Psoas muscle (tissue), 8 donors: ENCODE measurements around the gene RCC2. TPM values are rescaled to one million over a fixed set of nuclear protein-coding genes. Genes with fewer than 3 reads are reported as not detected.
"Not testable (repeated sequence)": the region's sequence is repeated elsewhere in the genome, so short reads cannot be mapped to it uniquely, and the experiment has no call there.

Experiments used
- ATAC-seq, 4 donors: fragments of 200-7000 bp; cut with Tn5 transposase; one replicate each; pipeline ENCODE4 v1.9.1; 2020; ENCODE audit warnings: moderate library complexity in 3 of 4, mild to moderate bottlenecking in 2 of 4
- DNase-seq, 2 donors: peaks; one replicate each; pipeline ENCODE4 v3.0.0-alpha.2; 2020
- H3K27ac ChIP-seq: fragments of 200-600 bp; one replicate; pipeline ENCODE4 v1.8.0; 2022
- H3K27me3 ChIP-seq, 3 donors: fragments of 200-600 bp in 1 of 3; one replicate each; pipeline versions ENCODE4 v1.6.1 to v1.8.0; 2013 to 2022; ENCODE audit warnings: low read length in 2 of 3, mild to moderate bottlenecking in 2 of 3, moderate library complexity in 1 of 3; ENCODE audit not compliant: insufficient read depth in 3 of 3
- H3K36me3 ChIP-seq, 2 donors: fragments of 200-600 bp in 1 of 2; one replicate each; pipeline versions ENCODE4 v1.6.1 to v1.8.0; 2013 to 2022; ENCODE audit warnings: low read depth in 1 of 2, mild to moderate bottlenecking in 1 of 2, moderate library complexity in 1 of 2; ENCODE audit not compliant: insufficient read depth in 1 of 2
- H3K4me1 ChIP-seq: fragments of 200-600 bp; one replicate; pipeline ENCODE4 v1.8.0; 2022
- H3K4me3 ChIP-seq: fragments of 200-600 bp; one replicate; pipeline ENCODE4 v1.8.0; 2022; ENCODE audit warnings: mild to moderate bottlenecking
- H3K9me3 ChIP-seq: fragments of 200-600 bp; one replicate; pipeline ENCODE4 v1.8.0; 2022
- CTCF ChIP-seq: fragments of 200-600 bp; IDR thresholded peaks from one replicate; pipeline ENCODE4 v1.8.0; 2022; ENCODE audit warnings: antibody characterized with exemption
- WGBS, 3 donors: extraction: QIAGEN DNeasy Blood & Tissue Kit; methylation state at CpG; one replicate each; pipeline versions ENCODE4 v1.1.6 to v1.1.7; 2013; 5-methylcytosine and 5-hydroxymethylcytosine counted together
- intact Hi-C, 2 donors: fragments of 100-400 bp; cut with DNase I; formaldehyde crosslinking; loops; one replicate each; pipeline versions ENCODE4 v1.11.0 to v1.14.2; 2022
- polyA plus RNA-seq, 3 donors: library from polyadenylated mRNA; stranded (reverse); fragments of 200-250 nt; gene quantifications; one replicate each; pipeline ENCODE4 v1.2.3, GENCODE V29; 2013
- total RNA-seq, 4 donors: library from RNA; stranded (reverse); fragmentation: NEBNext Ultra II Directional in 2 of 4; extraction: Animal tissue kit (Norgen Biotek cat#: 25700) in 2 of 4; gene quantifications; one replicate each; pipeline versions ENCODE4 v1.2.1 to v1.2.4, GENCODE V29; 2021 to 2023
- donor health status: healthy with polysubstance abuse.
- donor health status: DM: no; HTN: no; CAD: no; lungs with moderate emphysema.
- donor health status: Bipolar disorder and iron deficiency.
- donor health status: healthy.
- donor health status: DM: yes; HTN: yes; CAD: no.
- donor health status: DM: no; HTN: no; CAD: no.
- donor health status: DM: no; HTN: no; CAD: no.
- donor health status: DM: yes; HTN: yes; CAD: no.

Gene RCC2
- total and polyA plus RNA-seq, 7 donors = 6.8 to 18.7 (median 10.6) TPM

GRCh38 chr1:17458794-17459193 lies 19.3 kb upstream of the RCC2 start:
- H3K4me1 ChIP-seq = no peaks in the 10 kb centered on the region
- WGBS, 3 donors = 69 to 80% (median 71%) methylated on average over 1 of the region's 1 CpG
- TF ChIP-seq CTCF = no peak
- H3K27me3 ChIP-seq = peaks cover 0 to 15% (median 3%) of the 10 kb centered on the region in 3 donors
- H3K36me3 ChIP-seq = no peaks in the 10 kb centered on the region
- intact Hi-C loops = loop anchor here in 1 of 2 donors (2.0 kb wide), 1 partner anchor 76 kb away; no protein-coding TSS in a partner anchor
- no peak for DNase-seq
- ATAC-seq = no peak
- H3K27ac ChIP-seq = no peak overlapping the region
- H3K9me3 ChIP-seq = no peaks in the 10 kb centered on the region
- no peak overlapping the region for H3K4me3 ChIP-seq

DNA sequence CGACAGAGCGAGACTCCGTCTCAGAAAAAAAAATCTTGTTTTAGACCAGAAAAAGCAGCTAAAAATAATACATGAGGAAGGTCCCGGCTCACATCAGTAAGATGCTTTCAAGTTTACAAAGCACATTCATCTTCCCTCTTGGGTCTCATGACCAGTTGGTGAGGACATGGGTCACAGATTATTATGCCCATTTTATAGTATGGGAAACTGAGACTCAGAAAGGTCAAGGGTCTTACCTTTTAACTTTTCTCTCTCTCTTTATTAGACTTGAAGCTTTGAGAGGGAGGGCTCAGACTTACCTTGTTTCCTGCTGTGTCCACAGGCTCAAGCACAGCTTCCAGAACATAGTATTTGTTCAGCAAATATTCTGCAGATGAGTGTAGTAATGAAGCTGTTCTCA lies 13.2 kb upstream of the RCC2 start:
- no peak for TF ChIP-seq CTCF
- H3K36me3 ChIP-seq = no peaks in the 10 kb centered on the region
- H3K27ac ChIP-seq = no peak overlapping the region
- DNase-seq = no peak
- H3K27me3 ChIP-seq = peaks cover 0 to 7% (median 0%) of the 10 kb centered on the region in 3 donors
- no peaks in the 10 kb centered on the region for H3K9me3 ChIP-seq
- H3K4me3 ChIP-seq = no peak overlapping the region
- intact Hi-C loops = no loop called here
- no peaks in the 10 kb centered on the region for H3K4me1 ChIP-seq
- WGBS, 3 donors = 82 to 88% (median 83%) methylated on average over 4 of the region's 4 CpGs
- ATAC-seq = no peak

DNA sequence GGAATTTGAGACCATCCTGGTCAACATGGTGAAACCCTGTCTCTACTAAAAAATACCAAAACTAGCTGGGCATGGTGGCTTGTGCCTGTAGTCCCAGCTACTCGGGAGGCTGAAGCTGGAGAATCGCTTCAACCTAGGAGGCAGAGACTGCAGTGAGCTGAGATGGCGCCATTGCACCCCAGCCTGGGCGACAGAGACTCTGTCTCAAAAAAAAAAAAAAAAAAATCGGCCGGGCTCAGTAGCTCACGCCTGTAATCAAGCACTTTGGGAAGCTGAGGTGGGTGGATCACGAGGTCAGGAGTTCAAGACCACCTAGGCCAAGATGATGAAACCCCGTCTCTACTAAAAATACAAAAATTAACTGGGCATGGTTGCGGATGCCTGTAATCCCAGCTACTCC lies 12.7 kb upstream of the RCC2 start:
- H3K9me3 ChIP-seq, H3K36me3 ChIP-seq, intact Hi-C loops, H3K27me3 ChIP-seq, H3K4me3 ChIP-seq, ATAC-seq, H3K4me1 ChIP-seq, DNase-seq, H3K27ac ChIP-seq: not testable (repeated sequence)
- WGBS, 3 donors = 51 to 69% (median 56%) methylated on average over 6 to 10 of the region's 10 CpGs

DNA sequence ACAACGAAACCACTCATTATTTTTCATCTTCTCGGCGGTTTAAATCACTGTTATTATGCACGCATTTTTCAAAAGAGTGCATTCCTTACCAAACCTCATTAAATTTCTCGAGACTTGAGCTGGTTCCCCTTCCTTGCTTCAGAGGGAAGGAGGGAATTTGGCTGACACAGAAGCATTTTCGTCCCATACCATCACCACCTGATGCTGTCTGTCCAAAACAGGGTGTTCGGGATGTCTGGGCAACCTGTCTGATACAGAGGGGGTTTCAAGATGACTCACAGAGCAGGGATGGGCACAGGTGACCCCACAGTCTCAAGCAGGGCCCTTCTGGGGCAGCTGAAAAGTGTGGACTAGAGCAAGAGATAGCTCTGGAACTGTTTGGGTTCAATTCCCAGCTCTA lies 12.3 kb upstream of the RCC2 start:
- intact Hi-C loops = no loop called here
- 39 to 49% (median 47%) methylated on average over 7 of the region's 7 CpGs for WGBS, 3 donors
- no peak for DNase-seq

DNA sequence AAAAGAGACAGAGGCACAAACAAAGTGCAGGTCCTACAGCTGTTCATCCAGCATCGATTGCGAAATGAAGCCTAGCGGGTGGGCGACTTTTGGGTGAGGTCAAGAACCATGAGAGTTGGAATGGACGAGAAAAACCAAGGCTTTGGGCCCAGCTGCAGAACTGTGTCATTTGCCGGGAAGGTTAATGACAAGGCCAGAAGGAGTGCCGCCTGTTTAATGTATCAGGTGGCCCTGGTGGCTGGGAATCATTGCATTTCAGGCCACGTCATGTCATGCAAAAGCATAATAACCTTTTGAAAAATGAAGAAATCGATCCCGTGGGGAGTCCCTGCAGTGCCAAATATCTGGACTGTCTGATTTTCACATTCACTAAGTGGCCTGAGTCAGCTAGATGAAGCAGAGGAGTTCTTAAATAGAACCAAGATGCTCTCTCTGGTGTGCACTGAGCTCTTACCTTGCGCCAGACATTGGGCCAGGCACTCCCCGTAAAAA lies 8.1 kb upstream of the RCC2 start:
- intact Hi-C loops = no loop called here
- WGBS, 3 donors = 49 to 63% (median 52%) methylated on average over 12 of the region's 12 CpGs

More for the DNA sequence above, 12.3 kb upstream of the RCC2 start:
- no peak for ATAC-seq
- Histone ChIP-seq H3K9me3 (no peaks in the 10 kb centered on the region), H3K27me3 (peaks cover 0 to 7% (median 0%) of the 10 kb centered on the region in 3 donors), H3K4me3 (no peak overlapping the region), H3K36me3 (no peaks in the 10 kb centered on the region), H3K4me1 (no peaks in the 10 kb centered on the region), H3K27ac (no peak overlapping the region)
- no peak for TF ChIP-seq CTCF

More for the DNA sequence above, 8.1 kb upstream of the RCC2 start:
- no peaks in the 10 kb centered on the region for H3K9me3 ChIP-seq
- no peaks in the 10 kb centered on the region for H3K4me1 ChIP-seq
- DNase-seq = peak; percentile 70 to 74
- no peak for TF ChIP-seq CTCF
- no peaks in the 10 kb centered on the region for H3K36me3 ChIP-seq
- H3K27ac ChIP-seq = no peak overlapping the region
- H3K27me3 ChIP-seq = peaks cover 0 to 7% (median 0%) of the 10 kb centered on the region in 3 donors
- H3K4me3 ChIP-seq = no peak overlapping the region
- ATAC-seq = peak; percentile 25 to 63 (median 50)
